Psoas muscle (tissue), 8 donors: ENCODE results near the gene STARD9. TPM values are rescaled to one million over a fixed set of nuclear protein-coding genes. Genes with fewer than 3 reads are reported as not detected.

ENCODE experiments used
- ATAC-seq, 4 donors: fragments of 200-7000 bp; cut with Tn5 transposase; one replicate each; pipeline ENCODE4 v1.9.1; 2020; ENCODE audit warnings: moderate library complexity in 3 of 4, mild to moderate bottlenecking in 2 of 4
- DNase-seq, 2 donors: peaks; one replicate each; pipeline ENCODE4 v3.0.0-alpha.2; 2020
- H3K27ac ChIP-seq: fragments of 200-600 bp; one replicate; pipeline ENCODE4 v1.8.0; 2022
- H3K27me3 ChIP-seq, 3 donors: fragments of 200-600 bp in 1 of 3; one replicate each; pipeline versions ENCODE4 v1.6.1 to v1.8.0; 2013 to 2022; ENCODE audit warnings: low read length in 2 of 3, mild to moderate bottlenecking in 2 of 3, moderate library complexity in 1 of 3; ENCODE audit not compliant: insufficient read depth in 3 of 3
- H3K36me3 ChIP-seq, 2 donors: fragments of 200-600 bp in 1 of 2; one replicate each; pipeline versions ENCODE4 v1.6.1 to v1.8.0; 2013 to 2022; ENCODE audit warnings: low read depth in 1 of 2, mild to moderate bottlenecking in 1 of 2, moderate library complexity in 1 of 2; ENCODE audit not compliant: insufficient read depth in 1 of 2
- H3K4me1 ChIP-seq: fragments of 200-600 bp; one replicate; pipeline ENCODE4 v1.8.0; 2022
- H3K4me3 ChIP-seq: fragments of 200-600 bp; one replicate; pipeline ENCODE4 v1.8.0; 2022; ENCODE audit warnings: mild to moderate bottlenecking
- H3K9me3 ChIP-seq: fragments of 200-600 bp; one replicate; pipeline ENCODE4 v1.8.0; 2022
- CTCF ChIP-seq: fragments of 200-600 bp; IDR thresholded peaks from one replicate; pipeline ENCODE4 v1.8.0; 2022; ENCODE audit warnings: antibody characterized with exemption
- WGBS, 3 donors: extraction: QIAGEN DNeasy Blood & Tissue Kit; methylation state at CpG; one replicate each; pipeline versions ENCODE4 v1.1.6 to v1.1.7; 2013; 5-methylcytosine and 5-hydroxymethylcytosine counted together
- intact Hi-C, 2 donors: fragments of 100-400 bp; cut with DNase I; formaldehyde crosslinking; loops; one replicate each; pipeline versions ENCODE4 v1.11.0 to v1.14.2; 2022
- polyA plus RNA-seq, 3 donors: library from polyadenylated mRNA; stranded (reverse); fragments of 200-250 nt; gene quantifications; one replicate each; pipeline ENCODE4 v1.2.3, GENCODE V29; 2013
- total RNA-seq, 4 donors: library from RNA; stranded (reverse); fragmentation: NEBNext Ultra II Directional in 2 of 4; extraction: Animal tissue kit (Norgen Biotek cat#: 25700) in 2 of 4; gene quantifications; one replicate each; pipeline versions ENCODE4 v1.2.1 to v1.2.4, GENCODE V29; 2021 to 2023
- donor health status: healthy with polysubstance abuse.
- donor health status: DM: no; HTN: no; CAD: no; lungs with moderate emphysema.
- donor health status: Bipolar disorder and iron deficiency.
- donor health status: healthy.
- donor health status: DM: yes; HTN: yes; CAD: no.
- donor health status: DM: no; HTN: no; CAD: no.
- donor health status: DM: no; HTN: no; CAD: no.
- donor health status: DM: yes; HTN: yes; CAD: no.

Gene STARD9
- total and polyA plus RNA-seq, 7 donors, result 0.65 to 4.1 (median 1.7) TPM

- no peaks in the 10 kb centered on the region for H3K4me1 ChIP-seq
- no peak overlapping the region for H3K4me3 ChIP-seq
- no peak overlapping the region for H3K27ac ChIP-seq
- intact Hi-C loops, result loop anchor here (2.0 to 10.0 kb wide), 2 partner anchors 221 to 499 kb away; no protein-coding TSS in a partner anchor
- no peaks in the 10 kb centered on the region for H3K27me3 ChIP-seq
- 95 to 97% (median 97%) methylated on average over 5 of the region's 5 CpGs for WGBS, 3 donors
- H3K36me3 ChIP-seq, result no peaks in the 10 kb centered on the region
- no peak for ATAC-seq
- no peak for TF ChIP-seq CTCF
- DNase-seq, result no peak
- H3K9me3 ChIP-seq, result peaks cover 7% of the 10 kb centered on the region
Observed at GRCh38 chr15:42705336-42705735, 129.9 kb downstream of the STARD9 start.

- Histone ChIP-seq H3K4me3 (no peak overlapping the region), H3K36me3 (no peaks in the 10 kb centered on the region), H3K9me3 (no peaks in the 10 kb centered on the region), H3K27ac (no peak overlapping the region), H3K4me1 (no peaks in the 10 kb centered on the region), H3K27me3 (no peaks in the 10 kb centered on the region)
- DNase-seq (no peak), ATAC-seq (no peak)
- intact Hi-C loops, result loop anchor here in 1 of 2 donors (10.0 kb wide), 1 partner anchor 498 kb away; no protein-coding TSS in a partner anchor
- TF ChIP-seq CTCF, result no peak
- WGBS, 3 donors, result 92 to 97% (median 94%) methylated on average over 2 of the region's 2 CpGs
Observed at GRCh38 chr15:42707068-42707467, 131.7 kb downstream of the STARD9 start.

GRCh38 chr15:42707873-42708544 is 132.6 kb downstream of the STARD9 start:
- Histone ChIP-seq H3K27ac (no peak overlapping the region), H3K27me3 (no peaks in the 10 kb centered on the region), H3K4me3 (no peak overlapping the region), H3K9me3 (no peaks in the 10 kb centered on the region), H3K4me1 (no peaks in the 10 kb centered on the region), H3K36me3 (no peaks in the 10 kb centered on the region)
- WGBS, 3 donors, result 76 to 90% (median 85%) methylated on average over 3 of the region's 3 CpGs
- DNase-seq (no peak), ATAC-seq (no peak)
- intact Hi-C loops, result loop anchor here in 1 of 2 donors (10.0 kb wide), 1 partner anchor 497 kb away; no protein-coding TSS in a partner anchor
- no peak for TF ChIP-seq CTCF

- DNase-seq (no peak), ATAC-seq (no peak)
- Histone ChIP-seq H3K27ac (no peak overlapping the region), H3K9me3 (no peaks in the 10 kb centered on the region), H3K36me3 (no peaks in the 10 kb centered on the region), H3K4me1 (no peaks in the 10 kb centered on the region), H3K27me3 (no peaks in the 10 kb centered on the region), H3K4me3 (no peak overlapping the region)
- intact Hi-C loops, result no loop called here
- TF ChIP-seq CTCF, result no peak
- 63 to 83% (median 77%) methylated on average over 2 of the region's 2 CpGs for WGBS, 3 donors
Observed at GRCh38 chr15:42710662-42711061, 135.3 kb downstream of the STARD9 start.

GRCh38 chr15:42711746-42712145 is 136.3 kb downstream of the STARD9 start:
- H3K9me3 ChIP-seq, result no peaks in the 10 kb centered on the region
- no peak for DNase-seq
- no peaks in the 10 kb centered on the region for H3K4me1 ChIP-seq
- no peak overlapping the region for H3K4me3 ChIP-seq
- WGBS, 3 donors, result 62 to 92% (median 82%) methylated on average over 3 of the region's 3 CpGs
- no peaks in the 10 kb centered on the region for H3K36me3 ChIP-seq
- no peaks in the 10 kb centered on the region for H3K27me3 ChIP-seq
- no peak for ATAC-seq
- intact Hi-C loops, result no loop called here
- no peak for TF ChIP-seq CTCF
- no peak overlapping the region for H3K27ac ChIP-seq
